A549 (cell line): ENCODE results near the gene TYW5. TPM values are rescaled to one million over a fixed set of nuclear protein-coding genes. Genes with fewer than 3 reads are reported as not detected.

Source experiments
- ATAC-seq, 2 experiments: fragments of 200-7000 bp in 1 of 2; fragments of >200 bp in 1 of 2; cut with Nextera tagmentation in 1 of 2; cut with Tn5 transposase in 1 of 2; 3 replicates each; pipeline versions ENCODE4 v1.8.0 to v1.9.1; 2018 to 2020; ENCODE audit warnings: mild to moderate bottlenecking in 1 of 2, moderate library complexity in 1 of 2
- CTCF ChIA-PET: fragments of 300-600 bp; sonication (Branson Sonifier 250); formaldehyde crosslinking; extraction: SDS; loops from one replicate; lab custom pipeline; 2021; ENCODE audit warnings: antibody characterized with exemption, inconsistent platforms; lab: Yijun Ruan, JAX
- POLR2A ChIA-PET: fragments of 350-600 bp; formaldehyde crosslinking; extraction: SDS; loops from one replicate; lab custom pipeline; 2021; ENCODE audit warnings: antibody characterized with exemption, inconsistent platforms; lab: Yijun Ruan, JAX
- DNase-seq, 2 experiments: peaks; one replicate each; pipeline versions ENCODE4 v3.0.0 to v3.0.0-alpha.2; 2011 to 2016; ENCODE audit warnings: low read depth in 1 of 2, low spot score in 1 of 2
- FAIRE-seq: peaks from 2 replicates; lab custom pipeline; 2011; peaks lifted over from hg19 to GRCh38; lab: Jason Lieb, UNC
- H3K27ac ChIP-seq, 2 experiments: fragments of >200 bp; sonication (Bioruptor Twin); formaldehyde crosslinking; 3 replicates each; pipeline ENCODE4 v1.5.1; 2016 to 2017
- H3K4me1 ChIP-seq: fragments of >200 bp; sonication (Bioruptor Twin); formaldehyde crosslinking; 3 replicates; pipeline ENCODE4 v1.6.1; 2016
- H3K4me2 ChIP-seq: fragments of >200 bp; sonication (Bioruptor Twin); formaldehyde crosslinking; 3 replicates; pipeline ENCODE4 v1.6.1; 2016
- H3K4me3 ChIP-seq: fragments of >200 bp; sonication (Bioruptor Twin); formaldehyde crosslinking; 3 replicates; pipeline ENCODE4 v1.5.1; 2016
- H3K9me3 ChIP-seq: fragments of >200 bp; sonication (Bioruptor Twin); formaldehyde crosslinking; 3 replicates; pipeline ENCODE4 v1.6.1; 2016
- CBX2 ChIP-seq: fragments of 200-600 bp; sonication (generic); IDR thresholded peaks from 2 replicates; pipeline ENCODE4 v1.6.1; 2016; ENCODE audit warnings: low read depth, mild to moderate bottlenecking, borderline replicate concordance
- CBX8 ChIP-seq: fragments of 200-600 bp; sonication (generic); IDR thresholded peaks from 2 replicates; pipeline ENCODE4 v1.6.1; 2016
- CEBPB ChIP-seq, 2 experiments: fragments of >200 bp in 1 of 2; sonication (Bioruptor Twin) in 1 of 2; formaldehyde crosslinking in 1 of 2; IDR thresholded peaks; 2 replicates each; pipeline ENCODE4 v1.6.1; 2012 to 2016
- CTCF ChIP-seq: fragments of >200 bp; sonication (Bioruptor Twin); formaldehyde crosslinking; IDR thresholded peaks from 3 replicates; pipeline ENCODE4 v1.5.1; 2016
- E2F6 ChIP-seq: IDR thresholded peaks from 2 replicates; pipeline ENCODE4 v1.6.1; 2012; ENCODE audit warnings: low read depth, borderline replicate concordance
- EHF ChIP-seq: fragments of 250-450 bp; sonication (Bioruptor Pico); IDR thresholded peaks from 2 replicates; pipeline ENCODE4 v1.5.0; 2020; ENCODE audit warnings: mild to moderate bottlenecking
- FOSL2 ChIP-seq, 2 experiments: fragments of 450-650 bp in 1 of 2; fragments of >200 bp in 1 of 2; sonication (Bioruptor Twin) in 1 of 2; formaldehyde crosslinking; IDR thresholded peaks; 2 replicates each; pipeline versions ENCODE4 v1.5.0 to v1.6.1; 2016 to 2020; ENCODE audit warnings: mild to moderate bottlenecking in 1 of 2, moderate library complexity in 1 of 2
- GATA3 ChIP-seq: IDR thresholded peaks from 2 replicates; pipeline ENCODE4 v1.6.1; 2012; ENCODE audit warnings: borderline replicate concordance
- HDAC2 ChIP-seq: fragments of 200-600 bp; sonication (generic); IDR thresholded peaks from 2 replicates; pipeline ENCODE4 v1.6.1; 2016
- HMGXB4 ChIP-seq: fragments of 250-450 bp; sonication (Bioruptor Pico); IDR thresholded peaks from 2 replicates; pipeline ENCODE4 v1.5.0; 2021; ENCODE audit warnings: mild to moderate bottlenecking, moderate library complexity, borderline replicate concordance
- HOXB13 ChIP-seq: fragments of 250-450 bp; sonication (Bioruptor Pico); IDR thresholded peaks from 2 replicates; pipeline ENCODE4 v1.5.0; 2020; ENCODE audit warnings: low read depth, mild to moderate bottlenecking, moderate library complexity
- HOXB5 ChIP-seq: fragments of 250-450 bp; sonication (Bioruptor Pico); IDR thresholded peaks from 2 replicates; pipeline ENCODE4 v1.5.0; 2020; ENCODE audit warnings: mild to moderate bottlenecking, moderate library complexity
- JUN ChIP-seq, 2 experiments: fragments of >200 bp; sonication (Bioruptor Twin); formaldehyde crosslinking; IDR thresholded peaks; 2 replicates in 1 of 2; 3 replicates in 1 of 2; pipeline ENCODE4 v1.6.1; 2016 to 2017
- KDM5A ChIP-seq: fragments of 200-600 bp; sonication (generic); IDR thresholded peaks from 2 replicates; pipeline ENCODE4 v1.6.1; 2016; ENCODE audit warnings: antibody characterized with exemption, mild to moderate bottlenecking
- MAFK ChIP-seq: fragments of 450-650 bp; IDR thresholded peaks from 2 replicates; pipeline ENCODE4 v1.6.1; 2014; ENCODE audit not compliant: partially characterized antibody
- MAX ChIP-seq: IDR thresholded peaks from 2 replicates; pipeline ENCODE4 v1.6.1; 2012
- MYC ChIP-seq: IDR thresholded peaks from 2 replicates; pipeline ENCODE4 v1.6.1; 2012; ENCODE audit warnings: mild to moderate bottlenecking, inconsistent platforms, low read length, improper control_type of control experiment, borderline replicate concordance
- PBX3 ChIP-seq: IDR thresholded peaks from 2 replicates; pipeline ENCODE4 v1.6.1; 2012
- PHF8 ChIP-seq: fragments of 200-600 bp; sonication (generic); IDR thresholded peaks from 2 replicates; pipeline ENCODE4 v1.6.1; 2016; ENCODE audit warnings: low read depth, mild to moderate bottlenecking, antibody characterized with exemption, moderate library complexity, borderline replicate concordance
- POLR2A ChIP-seq: IDR thresholded peaks from 2 replicates; pipeline ENCODE4 v1.6.1; 2012; ENCODE audit warnings: mild to moderate bottlenecking, low read length
- RAD21 ChIP-seq, 2 experiments: fragments of >200 bp in 1 of 2; sonication (Bioruptor Twin) in 1 of 2; formaldehyde crosslinking in 1 of 2; IDR thresholded peaks in 1 of 2; conservative IDR thresholded peaks in 1 of 2; 2 replicates in 1 of 2; 3 replicates in 1 of 2; pipeline ENCODE4 v1.6.1; 2012 to 2018; ENCODE audit warnings: inconsistent platforms in 1 of 2
- REST ChIP-seq: fragments of 200-600 bp; sonication (generic); IDR thresholded peaks from 2 replicates; pipeline ENCODE4 v1.6.1; 2016; ENCODE audit warnings: antibody characterized with exemption, mild to moderate bottlenecking, moderate library complexity
- RFX5 ChIP-seq: fragments of 450-650 bp; IDR thresholded peaks from 2 replicates; pipeline ENCODE4 v1.7.1; 2014; ENCODE audit warnings: antibody characterized with exemption, mild to moderate bottlenecking, moderate library complexity
- SMC3 ChIP-seq: fragments of >200 bp; sonication (Bioruptor Twin); formaldehyde crosslinking; IDR thresholded peaks from 3 replicates; pipeline ENCODE4 v1.6.1; 2018; ENCODE audit warnings: inconsistent platforms
- TP53 ChIP-seq: fragments of 250-450 bp; sonication (Bioruptor Pico); IDR thresholded peaks from 2 replicates; pipeline ENCODE4 v1.5.0; 2021; ENCODE audit warnings: mild to moderate bottlenecking, moderate library complexity
- USF2 ChIP-seq: fragments of 450-650 bp; IDR thresholded peaks from 2 replicates; pipeline ENCODE4 v1.6.1; 2014; ENCODE audit warnings: antibody characterized with exemption
- ZC3H11A ChIP-seq: fragments of 450-650 bp; IDR thresholded peaks from 2 replicates; pipeline ENCODE4 v1.6.1; 2014; ENCODE audit warnings: antibody characterized with exemption, mild to moderate bottlenecking
- WGBS: methylation state at CpG from one replicate; pipeline ENCODE4 v1.1.6; 2017; ENCODE audit errors: missing lambda C conversion rate; 5-methylcytosine and 5-hydroxymethylcytosine counted together
- polyA minus RNA-seq: library from RNA; depleted of rRNA, polyadenylated mRNA; stranded (reverse); fragments of >200 nt; gene quantifications from 2 replicates; pipeline ENCODE4 v1.2.3, GENCODE V29; 2011; rRNA and poly(A)+ RNA removed
- polyA plus RNA-seq, 4 experiments: library from polyadenylated mRNA; depleted of rRNA in 3 of 4; stranded (reverse); fragments of >200 nt; fragmentation: RNase III in 1 of 4; extraction: RNeasy Plus Mini Kit Qiagen cat#74134 plus additional on column Dnase treatment in 1 of 4; gene quantifications; 2 replicates in 3 of 4; 3 replicates in 1 of 4; pipeline ENCODE4 v1.2.3, GENCODE V29; 2011 to 2017

The TYW5 gene
- 10.1 and 15.2 TPM in 2 replicates for polyA plus RNA-seq (2011; rRNA removed)
- polyA plus RNA-seq (2012; cell fraction: cytosol; rRNA removed), result 2.9 and 3.1 TPM in 2 replicates
- polyA plus RNA-seq (2012; cell fraction: nucleus; rRNA removed), result 2.4 and 4.4 TPM in 2 replicates
- polyA plus RNA-seq (2017; fragmentation: RNase III; extraction: RNeasy Plus Mini Kit Qiagen cat#74134 plus additional on column Dnase treatment), result 7.8 to 9.0 TPM (median 8.2 TPM) in 3 replicates
- polyA minus RNA-seq, result 4.7 and 4.9 TPM in 2 replicates

- DNase-seq (peak; percentile 92), FAIRE-seq (no peak), ATAC-seq (peak; percentile 95)
- ChIA-PET POLR2A (interaction anchor here (0.8 kb wide), 1 partner anchor 44 kb away, joined by 3 read pairs; the partner anchor contains the start of gene C2orf69), CTCF (interaction anchor here (0.8 to 1.1 kb wide), 4 partner anchors 9 to 25 kb away, joined by 3 to 4 read pairs (median 3); no protein-coding TSS in a partner anchor)
- under 1% methylated on average over 43 of the region's 64 CpGs for WGBS
- no peaks in the 10 kb centered on the region for H3K9me3 ChIP-seq
- H3K4me2 ChIP-seq, result peak within 1 kb of the TSS; percentile 99
- peak within 1 kb of the TSS; percentile 98 for H3K4me3 ChIP-seq
- peak within 1 kb of the TSS; percentile 98 to 100 for H3K27ac ChIP-seq
- H3K4me1 ChIP-seq, result peaks cover 21% of the 10 kb centered on the region
- peak; percentile 30; the same call in 1 of the 3 replicates for TF ChIP-seq SMC3
- TF ChIP-seq CBX8, result no peak
- 0 out of 2 replicates have a peak, but pooled peaks have one; percentile 36 for TF ChIP-seq TP53 (CRISPR knock-in tag)
- TF ChIP-seq RFX5, result 0 out of 2 replicates have a peak, but pooled peaks have one; percentile 32
- peak; percentile 85 to 98; a peak in 4 of 5 replicates for TF ChIP-seq JUN (IDR thresholded peaks at IDR 0.05)
- no peak for TF ChIP-seq MAFK
- TF ChIP-seq HOXB13 (CRISPR knock-in tag), result 0 out of 2 replicates have a peak, but pooled peaks have one; percentile 69
- TF ChIP-seq HOXB5, result peak; percentile 56; the same call in 1 of the 2 replicates
- TF ChIP-seq REST, result peak; percentile 21; the same call in 1 of the 2 replicates
- TF ChIP-seq MAX, result peak; percentile 74
- peak; percentile 61; the same call in 1 of the 2 replicates for TF ChIP-seq PBX3
- peak; percentile 92 for TF ChIP-seq HMGXB4 (CRISPR knock-in tag)
- TF ChIP-seq PHF8, result peak; percentile 77
- TF ChIP-seq ZC3H11A, result peak; percentile 23; the same call in 1 of the 2 replicates
- no peak for TF ChIP-seq EHF (CRISPR knock-in tag)
- TF ChIP-seq CBX2, result no peak
- TF ChIP-seq CTCF, result no peak
- peak; percentile 89 for TF ChIP-seq POLR2A
- TF ChIP-seq GATA3, result peak; percentile 27; the same call in 1 of the 2 replicates
- TF ChIP-seq USF2, result no peak
- no peak for TF ChIP-seq FOSL2 (IDR thresholded peaks at IDR 0.05)
- 0 out of 2 replicates have a peak, but pooled peaks have one; percentile 41 for TF ChIP-seq FOSL2 (CRISPR knock-in tag; IDR thresholded peaks at IDR 0.05)
- peak; percentile 64; the same call in 1 of the 2 replicates for TF ChIP-seq E2F6
- no peak for TF ChIP-seq RAD21 (conservative IDR thresholded peaks at IDR 0.05 in 1 of 2, IDR thresholded peaks at IDR 0.05 in 1 of 2)
- peak in 1 of 2 experiments; percentile 20; a peak in 1 of 4 replicates for TF ChIP-seq CEBPB (IDR thresholded peaks at IDR 0.05)
- peak; percentile 99 for TF ChIP-seq HDAC2
- no peak for TF ChIP-seq MYC
- TF ChIP-seq KDM5A, result peak; percentile 99
These were observed at the start of gene TYW5, which contains the start of gene MAIP1 for GRCh38 chr2:199955339-199956061. TSS of gene TYW5 (minus strand) at chr2:199955491. CDS start at chr2:199955470, 21 bp downstream. TSS of gene MAIP1 (plus strand) at chr2:199955582. CDS start at chr2:199955799, 217 bp downstream.
